Measurements from ENCODE around the gene ATXN1.
A peak's percentile ranks its signal among the peaks of the same experiment; 100 is the strongest.

Gene ATXN1

GRCh38 chr6:16773362-16773761, 12.1 kb upstream of the ATXN1 start:
- no peak for DNase-seq (ENCODE audit: low read depth)
- H3K4me3 ChIP-seq (ENCODE audit: control insufficient read depth, low read depth, low read length), result no peak overlapping the region
- TF ChIP-seq CTCF (IDR thresholded peaks at IDR 0.05; ENCODE audit: control insufficient read depth, insufficient read depth, low read depth, low read length, missing control alignments), result no peak

GRCh38 chr6:16770701-16771569, 9.7 kb upstream of the ATXN1 start:
- no peak for DNase-seq (ENCODE audit: low read depth)
- H3K4me3 ChIP-seq (ENCODE audit: control insufficient read depth, low read depth, low read length), result no peak overlapping the region
- TF ChIP-seq CTCF (IDR thresholded peaks at IDR 0.05; ENCODE audit: control insufficient read depth, insufficient read depth, low read depth, low read length, missing control alignments), result peak; percentile 62

GRCh38 chr6:16769986-16770376, 8.7 kb upstream of the ATXN1 start:
- peak; percentile 61 for DNase-seq (ENCODE audit: low read depth)
- no peak for TF ChIP-seq CTCF (IDR thresholded peaks at IDR 0.05; ENCODE audit: control insufficient read depth, insufficient read depth, low read depth, low read length, missing control alignments)
- no peak overlapping the region for H3K4me3 ChIP-seq (ENCODE audit: control insufficient read depth, low read depth, low read length)

GRCh38 chr6:16769131-16769985, 8.1 kb upstream of the ATXN1 start:
- peak; percentile 48 for DNase-seq (ENCODE audit: low read depth)
- no peak for TF ChIP-seq CTCF (IDR thresholded peaks at IDR 0.05; ENCODE audit: control insufficient read depth, insufficient read depth, low read depth, low read length, missing control alignments)
- no peak overlapping the region for H3K4me3 ChIP-seq (ENCODE audit: control insufficient read depth, low read depth, low read length)

GRCh38 chr6:16768477-16768830, 7.2 kb upstream of the ATXN1 start:
- no peak for DNase-seq (ENCODE audit: low read depth)
- TF ChIP-seq CTCF (IDR thresholded peaks at IDR 0.05; ENCODE audit: control insufficient read depth, insufficient read depth, low read depth, low read length, missing control alignments), result no peak
- H3K4me3 ChIP-seq (ENCODE audit: control insufficient read depth, low read depth, low read length), result no peak overlapping the region

- no peak overlapping the region for H3K4me3 ChIP-seq (ENCODE audit: control insufficient read depth, low read depth, low read length)
- no peak for TF ChIP-seq CTCF (IDR thresholded peaks at IDR 0.05; ENCODE audit: control insufficient read depth, insufficient read depth, low read depth, low read length, missing control alignments)
- DNase-seq (ENCODE audit: low read depth), result no peak
Observed at GRCh38 chr6:16767765-16768476, 6.7 kb upstream of the ATXN1 start.

All from AG09309 (cell line).